ENCODE measurements around the gene FAM174C. TPM values are rescaled to one million over a fixed set of nuclear protein-coding genes. Genes with fewer than 3 reads are reported as not detected.
"Not testable (repeated sequence)": the region's sequence is repeated elsewhere in the genome, so short reads cannot be mapped to it uniquely, and the experiment has no call there.

Gene FAM174C
- total RNA-seq, 3 donors from 2014 or later = 34.2 to 40.1 (median 39.8) TPM

DNA sequence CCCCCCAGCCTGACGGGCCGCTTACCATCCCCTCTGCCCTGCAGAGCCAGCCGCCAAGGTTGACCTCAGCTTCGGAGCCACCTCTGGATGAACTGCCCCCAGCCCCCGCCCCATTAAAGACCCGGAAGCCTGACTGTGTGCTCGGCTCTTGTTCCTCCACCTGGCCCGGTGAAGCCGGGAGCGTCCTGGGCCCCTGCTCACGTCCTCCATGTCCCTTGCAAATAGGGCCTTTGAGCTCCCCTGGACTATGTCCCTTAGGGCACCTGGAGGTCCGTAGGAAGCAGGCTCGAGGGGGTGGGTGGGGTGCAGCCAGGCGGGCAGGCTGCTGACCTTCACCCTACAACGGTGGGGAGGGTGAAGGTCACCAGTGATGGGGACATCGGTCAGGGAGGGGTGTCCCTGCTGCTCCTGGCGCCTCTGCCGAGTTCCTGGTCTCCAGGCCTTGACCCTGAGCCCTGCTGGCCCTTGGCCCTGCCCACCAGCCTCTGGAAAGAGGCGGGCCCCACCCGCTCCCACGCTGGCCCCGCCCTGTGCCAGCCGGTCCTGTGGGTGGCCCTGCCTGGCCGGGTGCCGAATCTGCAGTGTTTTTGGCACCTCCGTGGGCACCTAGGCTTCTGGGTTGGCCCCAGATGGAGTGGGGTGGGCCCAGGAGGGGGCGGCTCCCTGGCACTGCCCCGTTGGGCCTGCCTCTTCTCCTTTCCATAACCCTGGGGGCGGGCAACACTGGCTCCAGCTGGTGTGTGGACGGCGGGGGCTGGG, 30.5 kb upstream of the FAM174C start:
- ATAC-seq (peak; percentile 32), DNase-seq (peak; percentile 76 to 89 (median 88))
- intact Hi-C loops (cut with DNase I, micrococcal nuclease) = no loop called here
- Histone ChIP-seq H3K4me1 (ENCODE audit: low read depth) (peaks cover 60% of the 10 kb centered on the region), H3K9me3 (no peaks in the 10 kb centered on the region), H3K4me3 (no peak overlapping the region), H3K36me3 (ENCODE audit: low read depth) (no peaks in the 10 kb centered on the region)
- TF ChIP-seq, protein P1, sequence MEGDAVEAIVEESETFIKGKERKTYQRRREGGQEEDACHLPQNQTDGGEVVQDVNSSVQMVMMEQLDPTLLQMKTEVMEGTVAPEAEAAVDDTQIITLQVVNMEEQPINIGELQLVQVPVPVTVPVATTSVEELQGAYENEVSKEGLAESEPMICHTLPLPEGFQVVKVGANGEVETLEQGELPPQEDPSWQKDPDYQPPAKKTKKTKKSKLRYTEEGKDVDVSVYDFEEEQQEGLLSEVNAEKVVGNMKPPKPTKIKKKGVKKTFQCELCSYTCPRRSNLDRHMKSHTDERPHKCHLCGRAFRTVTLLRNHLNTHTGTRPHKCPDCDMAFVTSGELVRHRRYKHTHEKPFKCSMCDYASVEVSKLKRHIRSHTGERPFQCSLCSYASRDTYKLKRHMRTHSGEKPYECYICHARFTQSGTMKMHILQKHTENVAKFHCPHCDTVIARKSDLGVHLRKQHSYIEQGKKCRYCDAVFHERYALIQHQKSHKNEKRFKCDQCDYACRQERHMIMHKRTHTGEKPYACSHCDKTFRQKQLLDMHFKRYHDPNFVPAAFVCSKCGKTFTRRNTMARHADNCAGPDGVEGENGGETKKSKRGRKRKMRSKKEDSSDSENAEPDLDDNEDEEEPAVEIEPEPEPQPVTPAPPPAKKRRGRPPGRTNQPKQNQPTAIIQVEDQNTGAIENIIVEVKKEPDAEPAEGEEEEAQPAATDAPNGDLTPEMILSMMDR (IDR thresholded peaks at IDR 0.05) = no peak

DNA sequence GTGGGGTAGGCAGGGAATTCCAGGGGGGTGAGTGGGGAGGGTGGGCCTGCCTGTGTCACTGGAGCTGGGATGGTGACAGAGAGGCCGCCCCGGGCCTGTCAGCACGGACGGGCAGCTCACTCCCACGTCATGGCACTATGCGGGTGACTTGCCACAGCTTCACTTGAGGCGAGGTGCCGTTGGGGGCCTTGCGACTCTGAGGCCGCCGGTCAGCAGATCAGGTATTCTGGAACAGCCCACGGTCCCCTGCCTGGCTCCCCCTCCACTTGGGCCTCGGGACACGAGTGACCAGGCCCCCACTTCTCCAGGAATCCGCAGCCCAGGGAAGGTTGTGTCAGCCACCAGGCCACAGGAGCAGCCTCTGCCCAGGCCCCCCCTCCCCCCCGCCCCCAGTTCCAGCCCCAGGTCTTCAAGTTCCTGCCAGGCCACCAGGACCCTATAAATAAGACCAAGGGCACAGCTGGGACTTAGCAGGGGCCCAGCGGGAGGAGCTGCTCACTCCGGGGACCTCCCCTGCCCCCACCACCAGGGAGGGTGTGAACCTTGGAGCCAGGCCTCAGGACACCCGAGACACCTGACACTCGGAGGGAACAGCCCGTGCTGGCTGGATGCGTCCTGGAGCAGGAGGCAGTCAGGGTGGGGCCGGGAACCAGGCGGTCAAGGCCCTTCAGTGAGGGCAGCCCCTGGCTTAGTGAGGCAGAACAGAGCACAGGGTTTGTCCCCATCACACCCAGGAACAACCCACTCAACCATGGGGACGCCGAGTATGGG, 29.7 kb upstream of the FAM174C start:
- TF ChIP-seq, protein P1 (IDR thresholded peaks at IDR 0.05) = no peak
- H3K4me3 ChIP-seq = no peak overlapping the region
- ATAC-seq (peak; percentile 6), DNase-seq (peak; percentile 76 to 92 (median 83))
- no peaks in the 10 kb centered on the region for H3K36me3 ChIP-seq (ENCODE audit: low read depth)
- no peaks in the 10 kb centered on the region for H3K9me3 ChIP-seq
- H3K4me1 ChIP-seq (ENCODE audit: low read depth) = peaks cover 56% of the 10 kb centered on the region
- intact Hi-C loops (cut with DNase I, micrococcal nuclease) = no loop called here

DNA sequence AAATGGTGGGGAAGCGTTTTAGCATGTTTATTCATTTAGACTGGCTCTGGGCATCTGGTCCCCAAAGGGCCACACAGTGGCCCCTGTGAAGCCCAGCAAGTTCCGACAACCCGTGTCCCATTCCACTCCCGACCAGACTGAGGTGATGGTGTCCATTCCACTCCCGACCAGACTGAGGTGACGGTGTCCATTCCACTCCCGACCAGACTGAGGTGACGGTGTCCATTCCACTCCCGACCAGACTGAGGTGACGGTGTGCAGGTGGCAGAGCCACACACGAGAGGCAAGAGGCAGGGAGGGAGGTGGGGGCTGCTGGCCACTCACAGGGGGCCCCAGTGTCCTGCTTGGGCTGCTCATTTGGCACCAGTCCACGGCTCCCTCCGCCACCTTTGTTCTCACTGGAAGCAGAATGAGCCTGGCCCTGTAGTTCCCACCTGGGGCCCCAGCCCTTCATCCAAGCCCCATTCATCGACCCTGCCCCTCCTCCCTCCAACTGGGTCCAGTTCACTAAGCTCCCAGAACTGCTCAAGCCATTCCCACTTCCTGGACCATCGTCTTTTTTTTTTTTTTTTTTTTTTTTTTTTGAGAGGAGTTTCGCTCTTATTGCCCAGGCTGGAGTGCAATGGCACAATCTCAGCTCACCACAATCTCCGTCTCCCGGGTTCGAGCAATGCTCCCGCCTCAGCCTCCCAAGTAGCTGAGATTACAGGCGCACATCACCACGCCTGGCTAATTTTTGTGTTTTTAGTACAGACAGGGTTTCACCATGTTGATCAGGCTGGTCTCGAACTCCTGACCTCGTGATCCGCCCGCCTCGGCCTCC, 28.9 kb upstream of the FAM174C start:
- H3K36me3 ChIP-seq (ENCODE audit: low read depth); intact Hi-C loops (cut with DNase I, micrococcal nuclease); H3K9me3 ChIP-seq; ATAC-seq; H3K4me3 ChIP-seq: not testable (repeated sequence)
- peak in 2 of 3 donors; percentile 57 to 60 for DNase-seq
- peaks cover 49% of the 10 kb centered on the region for H3K4me1 ChIP-seq (ENCODE audit: low read depth)

DNA sequence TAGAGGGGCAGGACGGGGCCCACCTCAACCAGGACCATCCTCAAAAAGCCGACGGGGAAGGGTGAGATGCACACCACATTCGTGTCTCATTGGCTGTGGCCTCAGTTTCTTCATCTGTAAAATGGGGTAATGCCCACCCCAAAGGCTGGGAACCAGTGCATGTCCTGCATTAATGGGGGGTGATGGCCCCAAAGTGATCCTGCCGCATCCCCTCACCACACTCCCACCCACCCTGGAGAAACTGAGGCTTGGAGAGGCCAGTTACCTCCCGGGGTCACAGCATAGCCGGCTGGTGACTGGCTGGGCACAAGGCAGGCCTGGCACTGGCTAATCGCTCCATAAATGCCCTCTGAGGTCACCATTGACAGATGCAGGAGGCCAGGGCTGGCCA, 27.6 kb upstream of the FAM174C start:
- H3K36me3 ChIP-seq (ENCODE audit: low read depth) = no peaks in the 10 kb centered on the region
- TF ChIP-seq, protein P1 (IDR thresholded peaks at IDR 0.05) = no peak
- peaks cover 62% of the 10 kb centered on the region for H3K4me1 ChIP-seq (ENCODE audit: low read depth)
- peak overlapping the region; percentile 51 for H3K4me3 ChIP-seq
- H3K9me3 ChIP-seq = no peaks in the 10 kb centered on the region
- DNase-seq (no peak), ATAC-seq (no peak)
- intact Hi-C loops (cut with DNase I, micrococcal nuclease) = no loop called here

DNA sequence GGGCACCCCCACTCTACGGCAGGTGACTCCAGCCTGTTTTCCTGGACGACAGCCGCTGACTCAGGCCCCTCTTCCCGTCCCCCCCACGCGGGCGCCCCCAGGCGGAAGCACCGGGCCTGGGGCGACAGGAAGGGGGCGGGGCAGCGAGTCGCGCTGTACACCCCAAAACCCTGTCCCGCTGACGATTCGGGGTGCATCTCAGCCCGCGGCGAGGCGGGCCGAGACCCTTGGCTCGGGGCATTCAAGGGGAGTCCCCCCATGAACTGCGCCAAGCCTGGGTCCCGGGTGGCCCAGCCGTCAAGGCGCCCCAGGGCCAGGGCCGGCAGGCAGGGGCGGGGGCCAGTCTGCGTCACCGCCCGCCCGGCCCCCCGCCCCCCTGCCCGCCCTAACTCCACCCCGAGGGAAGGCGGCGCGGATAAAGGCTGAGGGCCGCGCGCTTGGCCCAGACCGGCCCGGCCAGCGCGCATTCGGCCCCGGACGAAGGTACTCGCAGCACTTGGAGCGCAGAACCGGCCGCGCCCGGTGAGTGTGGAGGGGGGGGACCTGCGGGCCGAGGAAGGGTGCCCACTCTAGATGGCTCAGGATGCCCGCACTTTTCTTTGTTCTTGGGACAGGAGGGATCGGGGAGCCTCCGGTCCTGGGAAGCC, 27.1 kb upstream of the FAM174C start, which contains the start of gene MIDN:
MIDN (plus strand) TSS at position 445 of the 647 bp plus-strand sequence. CDS start 1,714 bp downstream, outside the sequence.
- H3K36me3 ChIP-seq (ENCODE audit: low read depth) = no peaks in the 10 kb centered on the region
- TF ChIP-seq, protein P1 (IDR thresholded peaks at IDR 0.05) = no peak
- peaks cover 62% of the 10 kb centered on the region for H3K4me1 ChIP-seq (ENCODE audit: low read depth)
- intact Hi-C loops (cut with DNase I, micrococcal nuclease) = no loop called here
- peak within 1 kb of the TSS; percentile 51 for H3K4me3 ChIP-seq
- ATAC-seq = peak; percentile 36
- H3K9me3 ChIP-seq = no peaks in the 10 kb centered on the region
- DNase-seq = peak; percentile 80 to 91 (median 91)

Measured in mucosa of descending colon (tissue), 3 donors.